NCI-H524 treated with DMSO at 0.1 percent for 48 hours (cell line): ENCODE measurements around the gene PIK3R3.

ENCODE experiments used
- DNase-seq: peaks from one replicate; lab custom pipeline; 2025; lab: John Stamatoyannopoulos, UW

PIK3R3 gene

DNA sequence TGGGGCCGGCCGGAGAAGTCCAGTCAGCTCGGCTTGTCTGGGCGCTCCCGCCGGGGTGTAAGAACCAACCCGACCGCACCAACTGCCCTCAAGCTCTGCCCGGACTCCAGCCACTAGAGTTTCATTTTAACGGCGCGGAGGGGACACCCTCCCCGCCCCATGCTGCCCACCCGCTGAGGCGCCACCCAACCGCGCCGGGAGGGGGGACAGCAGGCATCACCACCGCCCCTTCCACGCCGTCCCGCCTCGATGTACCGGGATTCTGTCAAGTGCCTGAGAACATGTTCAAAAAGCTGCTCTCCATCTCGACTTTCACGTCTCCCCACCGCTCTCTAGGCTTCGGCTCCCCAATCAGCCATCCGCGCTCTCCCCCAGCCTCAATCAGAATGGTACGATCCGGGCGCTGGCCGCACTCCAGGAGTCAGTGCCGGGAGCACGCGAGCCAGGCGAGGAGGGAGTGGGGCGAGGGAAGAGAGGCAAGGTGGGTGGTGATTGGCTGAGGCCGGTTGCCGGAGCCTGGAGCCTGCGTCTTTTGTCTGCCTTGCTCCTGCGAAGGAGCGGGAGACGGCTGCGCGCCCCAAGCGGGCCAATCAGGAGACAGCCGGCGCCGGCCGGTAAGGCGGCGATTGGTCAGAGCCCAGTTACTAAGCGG lies at the start of gene PIK3R3:
TSS of gene PIK3R3 (minus strand) at position 101 of the 652 bp plus-strand sequence. CDS start 677 bp downstream, outside the sequence.
- DNase-seq, result peak; percentile 90

DNA sequence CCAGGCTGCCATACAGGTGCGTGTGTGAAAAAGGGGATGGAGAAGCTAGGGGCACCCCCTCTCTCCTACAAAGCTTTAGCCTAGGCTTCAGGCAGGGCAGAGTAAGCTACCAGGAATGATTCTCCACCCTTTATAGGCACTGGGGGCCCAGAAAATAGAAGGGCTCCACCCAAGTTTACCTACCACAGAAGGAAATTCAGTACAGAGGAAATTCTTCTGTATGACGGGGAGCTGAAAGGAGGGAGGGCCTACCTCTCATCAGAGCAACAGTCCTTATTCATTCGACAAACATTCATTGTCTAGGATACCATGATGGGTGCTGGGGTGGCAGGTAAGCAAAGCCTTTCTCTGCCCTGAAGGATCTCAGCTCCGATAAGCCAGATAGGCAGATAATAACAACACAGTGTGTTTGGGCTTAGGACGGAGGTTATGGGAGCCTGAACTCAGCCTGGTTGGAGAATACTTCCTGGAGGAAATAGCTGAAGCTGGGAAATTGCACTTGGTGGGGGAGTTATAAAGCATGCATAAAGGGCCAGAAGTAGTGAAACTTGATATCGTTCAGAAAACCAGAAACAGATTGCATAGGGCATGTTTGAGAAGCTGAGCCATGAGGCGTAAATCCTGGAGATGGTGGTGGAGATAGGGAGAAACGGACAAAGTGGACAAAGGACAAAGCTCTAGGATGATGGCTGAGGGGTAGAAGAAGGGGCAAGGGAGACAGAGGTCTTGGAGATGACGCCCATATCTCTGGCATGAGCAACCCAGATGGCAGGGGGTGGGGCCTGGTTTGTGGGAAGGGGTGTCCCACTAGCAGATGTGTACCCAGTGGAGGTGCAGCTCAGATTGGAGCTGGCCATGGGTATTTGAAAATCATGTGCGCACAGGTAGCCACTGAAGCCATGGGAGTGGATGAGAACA lies 49.2 kb upstream of the PIK3R3 start:
- no peak for DNase-seq

DNA sequence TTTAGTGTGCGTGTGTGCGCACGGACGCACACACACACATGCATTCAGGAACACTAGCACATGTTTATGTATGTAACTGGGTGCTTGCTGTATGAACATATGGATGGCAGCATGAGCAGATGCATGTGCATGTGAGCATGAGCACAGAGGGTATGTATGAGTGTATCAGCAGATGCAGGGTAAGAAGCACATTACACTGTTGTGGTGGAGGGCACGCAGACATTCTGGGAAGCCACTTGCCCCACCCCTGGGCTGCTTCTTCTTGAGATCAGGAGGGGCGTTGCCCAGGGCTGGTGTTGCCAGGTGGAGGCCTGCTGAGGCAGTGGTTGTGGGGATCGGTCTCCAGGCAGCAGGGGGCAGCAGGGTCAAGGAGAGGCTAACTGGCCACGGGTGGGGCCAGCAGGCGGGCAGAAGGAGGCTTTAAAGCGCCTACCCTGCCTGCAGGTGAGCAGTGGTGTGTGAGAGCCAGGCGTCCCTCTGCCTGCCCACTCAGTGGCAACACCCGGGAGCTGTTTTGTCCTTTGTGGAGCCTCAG lies 47.7 kb upstream of the PIK3R3 start:
- DNase-seq, result no peak

DNA sequence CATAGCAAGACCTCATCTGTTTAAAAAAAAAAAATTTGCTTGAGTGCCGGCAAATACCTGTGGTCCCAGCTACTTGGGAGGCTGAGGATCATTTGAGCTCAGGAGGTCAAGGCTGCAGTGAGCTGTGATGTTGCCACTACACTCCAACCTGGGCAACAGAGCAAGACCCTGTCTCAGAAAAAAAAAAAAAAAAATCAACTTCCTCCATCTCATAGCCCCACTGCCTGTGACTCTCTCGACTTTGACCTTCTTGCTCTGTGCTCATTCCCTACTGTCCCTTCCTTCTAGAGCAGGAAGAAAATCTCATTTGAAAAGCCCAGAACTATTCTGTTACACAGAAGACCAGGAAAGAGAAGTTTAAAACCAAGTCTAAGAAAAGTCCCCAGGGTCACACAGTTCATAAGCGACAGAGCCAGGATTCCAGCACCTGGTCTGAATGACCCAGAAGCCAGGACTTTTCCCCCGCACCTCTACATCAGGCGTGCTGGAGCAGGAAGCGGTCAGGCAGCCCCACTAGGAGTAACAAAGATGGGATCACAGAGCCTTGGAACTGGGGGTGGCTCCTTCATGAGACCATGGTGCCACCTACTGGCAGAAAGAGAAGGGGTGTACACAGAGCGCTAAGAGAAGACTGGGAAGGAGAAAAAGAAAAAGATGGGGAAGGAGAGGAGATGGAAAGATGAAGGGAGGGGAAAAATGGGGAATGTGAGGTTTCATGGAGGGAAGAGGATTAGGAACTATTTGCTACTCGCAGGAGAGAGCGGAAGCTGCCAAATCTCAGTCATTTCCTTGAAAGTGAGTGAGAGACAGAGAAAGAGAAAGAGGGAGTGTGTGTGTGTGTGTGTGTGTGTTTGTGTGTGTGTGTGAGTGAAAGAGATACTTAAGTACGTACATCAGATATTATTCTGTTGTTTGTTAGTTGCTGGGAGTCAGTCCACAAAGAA lies 47.0 kb upstream of the PIK3R3 start:
- DNase-seq, result peak; percentile 62

DNA sequence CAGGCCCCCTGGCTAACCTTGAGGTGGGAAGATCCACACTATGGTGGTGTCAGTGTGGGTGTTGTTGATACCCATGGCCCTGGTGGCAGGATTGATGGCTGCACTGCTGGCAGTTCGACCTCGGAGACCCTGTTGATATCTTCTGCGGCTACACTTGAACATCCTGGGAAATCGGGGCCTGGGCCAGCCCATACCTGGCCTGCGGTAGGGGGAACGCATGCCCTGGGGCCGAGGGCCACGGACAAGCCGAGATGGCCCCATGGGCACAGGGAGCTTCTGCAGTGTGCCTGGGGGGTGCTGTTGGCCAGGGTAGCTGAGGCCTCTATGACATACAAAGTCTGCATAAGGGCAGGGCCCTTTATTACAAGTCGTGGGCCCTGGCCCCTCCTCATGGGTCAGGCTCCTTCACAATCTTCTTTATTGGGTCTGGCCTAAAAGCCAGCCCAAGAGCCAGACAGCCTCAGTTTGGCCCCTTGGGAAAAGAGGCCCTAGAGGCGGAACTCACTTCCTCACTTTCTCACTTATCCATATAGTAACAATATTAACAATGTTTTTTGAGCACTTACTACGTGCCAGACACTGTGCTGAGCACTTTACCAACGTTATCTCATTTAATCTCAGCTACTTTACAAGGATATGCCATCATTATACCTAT lies 43.9 kb upstream of the PIK3R3 start, which contains the start of gene P3R3URF:
TSS of gene P3R3URF (minus strand) at position 278 of the 655 bp plus-strand sequence. CDS start at position 261, 17 bp downstream.
- DNase-seq, result no peak

DNA sequence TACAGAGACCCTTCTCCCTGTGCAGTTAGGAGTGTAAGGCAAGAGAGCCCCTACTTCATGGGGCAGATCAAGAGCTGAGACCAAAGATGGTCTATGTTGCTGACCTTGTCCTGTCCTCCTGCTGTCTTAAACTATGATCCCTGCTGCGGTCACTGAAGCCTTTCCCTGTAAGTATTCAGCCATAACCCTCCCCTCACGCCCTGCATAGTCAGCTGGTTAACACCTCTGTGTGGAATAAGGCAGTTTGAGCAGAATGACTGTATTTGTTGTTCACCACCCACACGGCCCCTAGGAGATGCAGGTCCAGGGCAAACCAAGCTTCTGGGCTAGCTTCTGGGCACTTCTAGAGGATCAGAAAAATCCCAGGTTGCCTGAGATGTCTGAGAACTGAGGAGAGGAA lies 42.8 kb upstream of the PIK3R3 start:
- DNase-seq, result no peak

DNA sequence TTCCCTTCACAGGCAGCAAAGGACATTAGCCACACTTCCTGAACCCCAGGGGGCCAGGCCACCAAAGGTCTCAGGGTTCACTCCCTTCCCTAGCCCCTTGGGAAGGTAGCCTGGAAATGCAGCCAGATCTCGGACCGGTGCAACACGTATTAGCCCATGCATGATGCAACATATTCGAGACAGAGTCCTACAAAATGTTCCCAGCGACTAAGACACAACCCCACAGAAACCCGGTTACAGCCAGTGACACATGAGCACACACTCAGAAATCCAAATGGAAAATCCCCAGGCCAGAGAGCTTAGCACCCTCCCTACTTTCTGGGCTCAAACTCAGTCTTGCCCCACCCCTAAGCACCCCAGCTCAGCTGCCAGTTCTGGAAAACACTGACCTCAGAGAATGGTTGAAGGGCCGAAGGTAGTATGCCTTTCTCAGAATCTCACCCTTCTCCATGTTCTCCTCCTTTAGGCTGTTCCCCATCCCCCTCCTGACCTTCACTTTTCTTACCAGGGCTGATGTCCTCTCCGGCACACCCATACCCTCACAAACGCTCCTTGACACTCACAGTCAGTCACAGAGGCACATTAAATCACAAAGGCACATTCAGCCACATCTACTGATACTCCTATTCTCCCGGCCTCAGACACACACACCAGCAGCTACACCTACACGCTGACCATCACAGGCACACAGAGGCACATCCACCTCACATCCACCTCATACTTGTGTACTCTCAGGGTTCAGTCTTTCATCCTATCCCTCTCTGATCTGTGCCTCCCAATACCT lies 42.2 kb upstream of the PIK3R3 start, which contains the start of gene TSPAN1:
TSS of gene TSPAN1 (plus strand) at position 640 of the 784 bp plus-strand sequence. CDS start 6,021 bp downstream, outside the sequence.
- no peak for DNase-seq

DNA sequence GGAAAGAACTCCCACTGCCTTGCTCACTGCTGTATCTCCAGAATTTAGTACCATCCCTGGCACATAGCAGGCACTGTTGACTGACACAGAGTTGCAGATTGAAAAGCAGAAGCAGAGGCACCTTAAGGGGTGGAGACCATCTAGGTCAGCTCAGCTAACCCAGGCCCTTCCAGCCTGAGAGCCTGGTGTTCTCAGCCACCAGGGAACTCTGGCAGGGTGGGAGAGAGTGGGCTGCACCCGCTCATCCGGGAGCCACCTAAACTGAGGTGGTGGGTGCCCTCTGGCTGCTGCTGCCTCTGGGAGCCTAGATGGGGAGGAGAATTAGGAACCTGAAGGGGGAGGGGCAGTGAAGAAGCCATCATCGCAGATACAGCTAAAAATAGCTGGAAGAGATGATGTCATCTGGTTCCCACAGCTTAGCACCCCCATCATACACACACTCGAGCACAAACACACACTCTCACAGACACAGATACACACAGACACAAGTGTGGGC lies 41.0 kb upstream of the PIK3R3 start:
- no peak for DNase-seq

DNA sequence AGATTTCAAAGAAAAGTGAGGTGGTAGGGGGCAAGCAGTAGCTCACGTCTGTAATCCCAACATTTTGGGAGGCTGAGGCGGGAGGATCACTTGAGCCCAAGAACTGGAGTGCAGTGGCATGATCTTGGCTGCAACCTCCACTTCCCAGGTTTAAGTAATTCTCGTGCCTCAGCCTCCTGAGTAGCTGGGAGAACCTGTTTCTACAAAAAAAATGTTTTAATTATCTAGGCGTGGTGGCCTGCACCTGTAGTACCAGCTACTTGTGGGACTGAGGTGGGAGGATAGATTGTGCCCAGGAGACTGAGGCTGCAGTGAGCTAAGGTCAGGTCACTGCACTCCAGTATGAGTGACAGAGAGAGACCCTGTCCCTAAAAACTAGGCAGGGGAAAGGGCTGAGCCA lies 39.9 kb upstream of the PIK3R3 start:
- DNase-seq, result no peak

DNA sequence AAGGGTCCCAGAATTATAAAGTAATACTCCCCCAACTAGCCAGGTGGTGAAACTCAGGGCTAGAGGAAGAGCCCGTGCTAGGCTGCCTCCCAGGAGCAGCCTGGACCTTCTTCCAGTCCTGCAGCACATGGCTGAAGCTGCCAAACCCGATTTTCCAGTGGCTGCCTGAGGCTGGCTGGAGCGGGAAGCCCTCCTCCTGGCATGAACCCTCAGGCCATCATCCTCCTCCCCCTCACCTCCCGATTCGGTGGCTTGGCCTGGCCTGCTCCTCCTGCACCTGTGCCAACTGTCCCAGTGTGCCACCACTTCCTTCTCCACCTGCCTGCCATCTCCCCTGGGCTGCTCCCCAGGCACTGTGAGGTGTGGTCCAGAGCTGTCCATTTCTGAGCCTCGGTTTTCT lies 39.4 kb upstream of the PIK3R3 start:
- no peak for DNase-seq

DNA sequence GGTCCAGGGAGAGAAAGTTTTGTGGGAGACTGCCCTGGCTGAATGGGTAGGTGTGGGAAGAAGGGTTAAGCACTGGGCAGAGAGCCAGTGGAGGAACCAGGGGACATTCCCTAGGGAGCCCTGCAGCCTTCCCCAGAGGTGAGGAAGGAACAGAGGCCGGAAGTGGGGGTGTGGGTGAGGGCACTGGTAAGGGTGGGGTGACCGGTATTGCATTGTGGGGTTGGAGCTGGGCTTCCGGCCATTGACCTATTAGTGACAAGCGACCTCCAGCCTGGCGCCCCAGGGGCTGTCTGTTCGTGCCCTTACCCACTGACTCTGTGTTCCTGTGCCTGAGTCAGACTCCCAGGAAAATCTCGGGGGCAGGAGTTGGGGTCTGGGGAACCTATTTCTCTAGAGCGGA lies 38.9 kb upstream of the PIK3R3 start:
- DNase-seq, result no peak

DNA sequence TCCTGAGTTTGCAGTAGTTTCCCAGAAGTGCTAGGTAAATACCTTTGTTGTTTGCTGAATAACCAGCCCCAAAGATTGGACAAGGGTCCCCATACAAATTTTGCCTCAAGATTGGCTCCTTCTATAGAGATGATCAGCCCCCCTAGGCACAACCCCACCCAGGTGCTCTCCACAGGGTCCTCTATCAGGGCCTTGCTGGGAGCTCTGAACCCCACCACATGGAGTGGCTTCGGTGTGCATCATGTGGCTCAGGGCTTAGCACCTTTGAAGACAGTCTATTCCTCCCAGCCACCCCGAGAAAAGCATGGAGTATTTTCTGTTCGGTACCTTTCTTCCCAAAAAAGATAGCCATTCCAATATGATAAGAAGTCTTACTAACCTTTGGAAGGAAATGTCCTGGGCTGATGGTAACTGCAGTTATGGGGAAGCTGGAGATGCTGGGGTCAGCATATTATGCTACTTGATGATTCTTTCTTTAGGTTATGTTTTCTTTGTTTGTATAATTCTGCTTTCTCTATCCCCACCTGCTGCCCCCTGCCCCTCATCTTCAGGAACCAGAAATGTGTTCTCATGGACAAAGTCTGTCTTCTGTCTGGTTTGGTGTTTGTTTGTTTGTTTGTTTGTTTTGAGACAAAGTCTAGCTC lies 37.5 kb upstream of the PIK3R3 start:
- DNase-seq, result no peak

DNA sequence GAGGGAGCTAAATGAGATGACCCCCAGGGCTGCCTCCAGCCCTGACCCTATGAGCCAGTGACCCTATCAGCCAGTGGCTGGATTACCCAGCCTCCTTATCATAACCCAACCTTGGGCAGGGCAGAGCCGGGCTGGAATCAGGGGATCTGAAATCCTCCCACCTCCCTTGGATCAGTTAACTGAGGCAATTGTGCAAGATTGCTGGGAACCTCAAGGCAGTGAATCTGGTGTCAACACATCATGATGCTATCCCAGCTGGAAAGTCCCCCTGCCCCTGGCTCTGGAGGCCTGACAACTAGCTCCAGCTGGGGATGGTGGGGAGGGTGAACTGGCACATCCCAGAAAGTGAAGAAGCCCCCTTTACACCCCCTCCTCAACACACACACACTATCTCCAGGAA lies 36.0 kb upstream of the PIK3R3 start:
- DNase-seq, result no peak

DNA sequence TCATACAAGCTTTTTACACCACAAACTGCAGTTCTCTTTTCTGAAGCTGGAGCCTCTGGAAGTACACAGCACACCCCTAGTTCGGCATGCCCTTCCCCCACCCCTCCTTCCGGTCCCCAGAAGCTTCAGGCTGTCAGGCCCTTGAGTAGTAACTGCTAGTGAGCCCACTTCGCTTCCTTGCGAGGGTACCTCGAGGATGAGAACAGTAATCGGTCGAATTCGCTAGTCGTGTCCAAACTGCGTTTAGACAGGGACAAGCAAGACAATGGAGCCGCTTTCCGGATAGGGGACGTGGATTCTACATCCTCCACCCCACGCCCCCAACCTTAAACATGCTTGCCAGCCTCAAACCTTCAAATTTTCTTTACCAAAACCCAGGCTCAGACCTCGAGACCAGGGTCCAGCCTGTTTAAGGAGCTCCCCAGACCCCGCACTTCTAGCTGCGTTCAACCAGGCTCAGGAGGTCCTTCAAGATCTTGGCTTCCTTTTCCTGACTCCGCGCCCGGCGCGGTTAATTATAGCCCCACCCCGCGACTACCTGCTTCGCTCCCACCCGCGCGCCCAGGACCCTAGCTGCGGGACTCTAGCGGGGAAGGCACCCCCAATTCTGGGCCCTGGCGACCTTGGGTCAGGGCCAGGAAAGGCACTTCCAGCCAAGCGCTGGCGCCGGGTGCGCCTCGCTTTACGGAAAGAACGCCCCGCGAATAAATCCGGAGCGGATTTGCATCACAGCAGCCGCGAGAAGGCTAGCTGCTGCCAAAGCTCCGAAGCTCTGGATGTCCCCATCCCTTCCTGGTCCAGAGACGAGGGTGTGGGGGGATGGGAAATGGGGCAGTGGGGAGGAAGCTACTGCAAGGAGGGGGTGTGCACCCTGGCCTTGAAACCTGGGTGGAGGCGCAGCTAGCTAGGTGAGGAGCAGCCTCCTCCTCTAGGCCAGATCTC lies 34.4 kb upstream of the PIK3R3 start:
- DNase-seq, result no peak

DNA sequence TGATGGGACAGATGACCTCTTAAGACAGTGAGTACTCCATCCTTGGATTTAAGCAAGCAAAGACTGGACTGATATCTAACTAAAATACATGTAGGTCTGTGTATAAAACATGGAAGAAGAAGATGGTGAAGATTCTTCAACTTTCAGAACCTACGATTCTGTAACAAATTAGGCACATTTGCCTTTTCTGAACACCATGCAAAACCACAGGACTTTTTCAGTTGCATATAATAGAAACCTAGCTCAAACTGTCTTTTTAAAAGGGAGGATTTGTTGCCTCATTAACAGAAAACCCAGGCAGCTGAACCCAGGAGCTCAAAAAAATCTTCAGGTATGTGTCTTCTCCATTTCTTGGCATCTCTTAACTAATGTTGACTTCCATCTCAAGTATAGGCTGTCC lies 27.8 kb upstream of the PIK3R3 start:
- DNase-seq, result no peak

DNA sequence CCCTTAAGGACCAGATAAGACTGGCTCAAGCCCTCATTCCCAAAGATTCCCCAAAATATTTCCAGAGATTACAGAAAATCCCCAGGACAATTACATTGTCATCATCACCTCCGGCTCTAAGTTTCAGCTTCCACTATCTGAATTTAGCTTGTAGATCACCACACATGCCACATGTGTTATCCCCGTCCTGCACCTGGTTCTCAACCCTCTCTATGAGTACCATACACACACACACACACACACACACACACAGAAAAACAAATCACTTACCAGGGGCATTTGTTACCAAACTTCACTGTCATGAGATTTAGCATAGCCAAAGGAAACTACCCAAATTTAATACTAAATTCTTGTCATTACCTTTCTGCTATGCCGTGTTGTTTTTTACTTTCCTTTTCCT lies 27.1 kb upstream of the PIK3R3 start:
- no peak for DNase-seq

DNA sequence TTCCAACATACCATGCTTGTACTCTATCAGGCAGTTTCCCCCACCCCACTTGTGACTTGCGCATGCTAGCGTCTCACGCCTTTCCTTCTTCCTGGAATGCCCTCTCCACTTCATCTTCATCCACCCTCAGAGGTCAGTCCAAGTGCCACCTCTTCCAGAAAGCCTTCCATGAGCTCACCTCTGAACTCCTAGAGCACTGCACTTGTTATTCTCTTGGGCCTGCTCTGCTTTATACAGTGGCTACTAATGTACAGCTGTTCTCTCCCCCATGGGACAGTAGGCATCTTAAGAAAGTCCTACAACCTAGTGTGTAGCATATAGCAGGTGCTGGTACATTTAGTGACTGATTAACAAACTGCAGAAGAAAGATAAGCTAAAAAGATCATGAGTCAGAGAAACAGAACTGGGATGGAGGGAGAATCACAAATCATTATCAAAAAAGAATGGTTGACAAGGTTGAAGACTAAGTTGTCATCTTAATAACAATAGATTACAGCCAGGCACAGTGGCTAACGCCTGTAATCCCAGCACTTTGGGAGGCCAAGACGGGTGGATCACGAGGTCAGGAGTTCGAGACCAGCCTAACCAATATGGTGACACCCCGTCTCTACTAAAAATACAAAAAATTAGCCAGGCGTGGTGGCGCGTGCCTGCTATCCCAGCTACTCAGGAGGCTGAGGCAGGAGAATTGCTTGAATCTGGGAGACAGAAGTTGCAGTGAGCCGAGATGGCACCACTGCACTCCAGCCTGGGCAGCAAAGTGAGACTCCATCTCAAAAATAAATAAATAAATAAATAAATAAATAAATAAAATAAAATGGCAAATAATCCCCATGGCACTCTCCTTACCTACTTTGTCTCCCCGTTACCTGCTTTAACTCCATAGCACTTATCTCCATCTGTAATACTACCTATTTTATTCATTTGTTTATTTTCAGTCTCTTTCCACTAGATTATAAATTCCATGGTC lies 26.2 kb upstream of the PIK3R3 start:
- DNase-seq, result no peak
